ENCODE results near the gene PCDHGA9.
"Not testable (repeated sequence)": the region's sequence is repeated elsewhere in the genome, so short reads cannot be mapped to it uniquely, and the experiment has no call there.

The PCDHGA9 gene

DNA sequence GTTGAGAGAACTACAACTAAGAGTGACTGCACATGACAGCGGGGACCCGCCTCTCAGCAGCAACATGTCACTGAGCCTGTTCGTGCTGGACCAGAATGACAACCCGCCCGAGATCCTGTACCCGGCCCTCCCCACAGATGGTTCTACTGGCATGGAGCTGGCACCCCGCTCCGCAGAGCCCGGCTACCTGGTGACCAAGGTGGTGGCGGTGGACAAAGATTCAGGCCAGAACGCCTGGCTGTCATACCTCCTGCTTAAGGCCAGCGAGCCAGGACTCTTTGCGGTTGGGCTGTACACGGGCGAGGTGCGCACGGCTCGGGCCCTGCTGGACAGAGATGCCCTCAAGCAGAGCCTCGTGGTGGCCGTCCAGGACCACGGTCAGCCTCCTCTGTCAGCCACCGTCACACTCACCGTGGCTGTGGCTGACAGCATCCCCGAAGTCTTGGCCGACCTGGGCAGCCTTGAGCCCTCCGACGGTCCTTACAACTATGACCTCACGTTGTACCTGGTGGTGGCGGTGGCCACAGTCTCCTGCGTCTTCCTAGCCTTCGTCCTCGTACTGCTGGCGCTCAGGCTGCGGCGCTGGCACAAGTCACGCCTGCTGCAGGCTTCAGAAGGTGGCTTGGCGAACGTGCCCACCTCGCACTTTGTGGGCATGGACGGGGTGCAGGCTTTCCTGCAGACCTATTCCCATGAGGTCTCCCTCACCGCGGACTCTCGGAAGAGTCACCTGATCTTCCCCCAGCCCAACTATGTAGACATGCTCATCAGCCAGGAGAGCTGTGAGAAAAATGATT, 17.9 kb upstream of the PCDHGA9 start:
- H3K4me3 ChIP-seq (ENCODE audit: low read length) = no peak overlapping the region
- peaks cover 59% of the 10 kb centered on the region for H3K9me3 ChIP-seq (ENCODE audit: insufficient read depth, low read depth, low read length)
- no peaks in the 10 kb centered on the region for H3K4me1 ChIP-seq (ENCODE audit: insufficient read depth, low read length)
- H3K27me3 ChIP-seq (ENCODE audit: insufficient read depth, low read length) = no peaks in the 10 kb centered on the region
- H3K27ac ChIP-seq (ENCODE audit: low read depth, low read length) = no peak overlapping the region
- peaks cover 9% of the 10 kb centered on the region; the same call in 1 of the 2 replicates for H3K36me3 ChIP-seq (ENCODE audit: insufficient read depth, low read length)
- 96% methylated on average over 43 of the region's 43 CpGs for WGBS
- no peak overlapping the region for H3K9ac ChIP-seq (ENCODE audit: low read depth, low read length)

DNA sequence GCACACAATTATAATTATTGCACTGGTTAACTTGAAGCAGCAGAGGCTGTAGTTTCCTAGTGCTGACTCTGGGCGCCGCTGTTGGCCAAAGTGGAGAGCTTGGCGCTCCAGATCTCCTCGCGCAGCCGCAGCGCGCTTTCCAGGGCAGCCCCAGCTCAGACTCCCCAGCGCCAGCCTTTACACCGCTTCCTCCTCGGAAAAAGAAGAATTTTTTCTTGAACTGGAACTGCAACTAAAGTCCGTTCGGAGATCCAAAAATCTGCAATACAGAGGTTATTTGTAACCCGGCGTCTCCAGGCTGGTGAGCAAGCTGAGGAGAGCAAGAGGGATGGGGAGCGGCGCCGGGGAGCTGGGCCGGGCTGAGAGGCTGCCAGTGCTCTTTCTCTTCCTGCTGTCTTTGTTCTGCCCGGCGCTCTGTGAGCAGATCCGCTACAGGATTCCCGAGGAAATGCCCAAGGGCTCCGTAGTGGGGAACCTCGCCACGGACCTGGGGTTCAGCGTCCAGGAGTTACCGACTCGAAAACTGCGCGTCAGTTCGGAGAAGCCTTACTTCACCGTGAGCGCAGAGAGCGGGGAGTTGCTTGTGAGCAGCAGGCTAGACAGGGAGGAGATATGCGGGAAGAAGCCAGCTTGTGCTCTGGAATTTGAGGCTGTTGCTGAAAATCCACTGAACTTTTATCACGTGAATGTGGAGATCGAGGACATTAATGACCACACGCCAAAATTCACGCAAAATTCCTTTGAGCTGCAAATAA, 14.8 kb upstream of the PCDHGA9 start, which contains the start of gene PCDHGB4:
Gene PCDHGB4, plus strand, starts transcription at position 142 of the 755 bp plus-strand sequence. Its CDS starts 187 bp downstream, at position 329.
- 79% methylated on average over 18 of the region's 40 CpGs for WGBS
- not testable (repeated sequence) for H3K9ac ChIP-seq (ENCODE audit: low read depth, low read length); H3K4me1 ChIP-seq (ENCODE audit: insufficient read depth, low read length); H3K27me3 ChIP-seq (ENCODE audit: insufficient read depth, low read length); H3K27ac ChIP-seq (ENCODE audit: low read depth, low read length)
- peaks cover 19% of the 10 kb centered on the region; the same call in 1 of the 2 replicates for H3K36me3 ChIP-seq (ENCODE audit: insufficient read depth, low read length)
- peaks cover 77% of the 10 kb centered on the region for H3K9me3 ChIP-seq (ENCODE audit: insufficient read depth, low read depth, low read length)
- peak within 1 kb of the TSS; percentile 59 for H3K4me3 ChIP-seq (ENCODE audit: low read length)

DNA sequence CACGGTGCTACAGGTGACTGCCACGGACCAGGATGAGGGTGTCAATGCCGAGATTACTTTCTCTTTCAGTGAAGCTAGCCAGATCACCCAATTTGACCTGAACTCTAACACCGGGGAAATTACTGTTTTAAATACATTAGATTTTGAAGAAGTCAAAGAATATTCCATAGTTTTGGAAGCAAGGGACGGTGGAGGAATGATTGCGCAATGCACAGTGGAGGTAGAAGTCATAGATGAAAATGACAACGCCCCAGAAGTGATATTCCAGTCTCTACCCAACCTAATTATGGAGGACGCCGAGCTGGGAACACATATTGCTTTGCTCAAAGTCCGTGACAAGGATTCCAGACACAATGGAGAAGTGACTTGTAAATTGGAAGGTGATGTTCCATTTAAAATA, 13.9 kb upstream of the PCDHGA9 start:
- Histone ChIP-seq H3K9me3 (ENCODE audit: insufficient read depth, low read depth, low read length) (peaks cover 77% of the 10 kb centered on the region), H3K4me1 (ENCODE audit: insufficient read depth, low read length) (no peaks in the 10 kb centered on the region), H3K9ac (ENCODE audit: low read depth, low read length) (no peak overlapping the region), H3K4me3 (ENCODE audit: low read length) (peak overlapping the region; percentile 12; the same call in 1 of the 2 replicates), H3K36me3 (ENCODE audit: insufficient read depth, low read length) (peaks cover 28% of the 10 kb centered on the region; the same call in 1 of the 2 replicates), H3K27me3 (ENCODE audit: insufficient read depth, low read length) (no peaks in the 10 kb centered on the region), H3K27ac (ENCODE audit: low read depth, low read length) (no peak overlapping the region)
- 94% methylated on average over 10 of the region's 10 CpGs for WGBS

DNA sequence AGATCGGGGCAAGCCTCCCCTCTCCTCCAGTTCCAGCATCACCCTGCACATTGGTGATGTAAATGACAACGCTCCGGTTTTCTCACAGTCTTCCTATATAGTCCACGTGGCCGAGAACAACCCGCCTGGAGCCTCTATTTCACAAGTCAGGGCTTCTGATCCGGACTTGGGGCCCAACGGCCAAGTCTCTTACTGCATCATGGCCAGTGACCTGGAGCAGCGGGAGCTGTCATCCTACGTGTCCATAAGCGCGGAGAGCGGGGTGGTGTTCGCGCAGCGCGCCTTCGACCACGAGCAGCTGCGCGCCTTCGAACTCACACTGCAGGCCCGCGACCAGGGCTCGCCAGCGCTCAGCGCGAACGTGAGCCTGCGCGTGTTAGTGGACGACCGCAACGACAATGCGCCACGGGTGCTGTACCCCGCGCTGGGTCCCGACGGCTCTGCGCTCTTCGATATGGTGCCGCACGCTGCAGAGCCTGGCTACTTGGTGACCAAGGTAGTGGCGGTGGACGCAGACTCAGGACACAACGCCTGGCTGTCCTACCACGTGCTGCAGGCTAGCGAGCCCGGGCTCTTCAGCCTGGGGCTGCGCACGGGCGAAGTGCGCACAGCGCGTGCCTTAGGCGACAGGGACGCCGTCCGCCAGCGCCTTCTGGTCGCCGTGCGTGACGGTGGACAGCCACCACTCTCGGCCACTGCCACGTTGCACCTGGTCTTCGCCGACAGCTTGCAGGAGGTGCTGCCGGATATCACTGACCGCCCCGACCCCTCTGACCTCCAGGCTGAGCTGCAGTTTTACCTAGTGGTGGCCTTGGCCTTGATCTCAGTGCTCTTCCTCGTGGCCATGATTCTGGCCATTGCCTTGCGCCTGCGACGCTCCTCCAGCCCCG, 13.2 kb upstream of the PCDHGA9 start:
- no peaks in the 10 kb centered on the region for H3K27me3 ChIP-seq (ENCODE audit: insufficient read depth, low read length)
- no peak overlapping the region for H3K9ac ChIP-seq (ENCODE audit: low read depth, low read length)
- no peaks in the 10 kb centered on the region for H3K4me1 ChIP-seq (ENCODE audit: insufficient read depth, low read length)
- H3K36me3 ChIP-seq (ENCODE audit: insufficient read depth, low read length) = peaks cover 28% of the 10 kb centered on the region; the same call in 1 of the 2 replicates
- peaks cover 78% of the 10 kb centered on the region for H3K9me3 ChIP-seq (ENCODE audit: insufficient read depth, low read depth, low read length)
- no peak overlapping the region for H3K27ac ChIP-seq (ENCODE audit: low read depth, low read length)
- 97% methylated on average over 77 of the region's 77 CpGs for WGBS
- peak overlapping the region; percentile 12; the same call in 1 of the 2 replicates for H3K4me3 ChIP-seq (ENCODE audit: low read length)

DNA sequence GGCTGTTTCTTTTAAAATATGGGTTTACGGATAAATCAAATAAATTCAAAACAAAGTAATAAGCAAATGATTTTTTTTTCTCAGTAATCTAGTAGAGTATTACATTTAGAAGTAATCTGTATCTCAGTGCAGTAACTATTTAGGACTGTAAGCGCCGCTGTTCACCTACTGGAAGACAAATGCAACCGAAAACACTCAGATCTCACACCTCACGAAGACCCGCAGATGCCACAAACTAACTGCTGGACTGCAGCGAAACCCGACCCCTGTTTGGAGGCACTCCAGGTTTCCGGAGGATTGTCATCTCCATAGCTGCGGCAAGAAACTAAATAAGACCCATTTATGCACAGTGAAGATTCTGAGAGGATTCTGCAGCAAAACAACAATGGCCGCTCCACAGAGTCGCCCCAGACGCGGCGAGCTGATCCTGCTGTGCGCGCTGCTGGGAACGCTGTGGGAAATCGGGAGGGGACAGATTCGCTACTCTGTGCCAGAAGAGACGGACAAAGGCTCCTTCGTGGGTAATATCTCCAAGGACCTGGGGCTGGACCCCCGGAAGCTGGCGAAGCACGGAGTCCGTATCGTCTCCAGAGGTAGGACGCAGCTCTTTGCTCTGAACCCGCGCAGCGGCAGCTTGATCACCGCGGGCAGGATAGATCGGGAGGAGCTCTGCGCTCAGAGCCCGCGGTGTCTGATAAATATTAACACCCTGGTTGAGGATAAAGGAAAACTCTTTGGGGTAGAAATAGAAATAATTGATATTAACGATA, 10.0 kb upstream of the PCDHGA9 start, which contains the start of gene PCDHGA8:
Gene PCDHGA8, plus strand, starts transcription at position 205 of the 770 bp plus-strand sequence. Its CDS starts 181 bp downstream, at position 386.
- H3K4me3 ChIP-seq (ENCODE audit: low read length) = no peak within 1 kb of the TSS
- WGBS = 96% methylated on average over 37 of the region's 38 CpGs
- H3K36me3 ChIP-seq (ENCODE audit: insufficient read depth, low read length) = peaks cover 28% of the 10 kb centered on the region; the same call in 1 of the 2 replicates
- H3K9ac ChIP-seq (ENCODE audit: low read depth, low read length) = no peak within 1 kb of the TSS
- no peak within 1 kb of the TSS for H3K27ac ChIP-seq (ENCODE audit: low read depth, low read length)
- no peaks in the 10 kb centered on the region for H3K4me1 ChIP-seq (ENCODE audit: insufficient read depth, low read length)
- H3K27me3 ChIP-seq (ENCODE audit: insufficient read depth, low read length) = no peaks in the 10 kb centered on the region
- peaks cover 85% of the 10 kb centered on the region for H3K9me3 ChIP-seq (ENCODE audit: insufficient read depth, low read depth, low read length)

DNA sequence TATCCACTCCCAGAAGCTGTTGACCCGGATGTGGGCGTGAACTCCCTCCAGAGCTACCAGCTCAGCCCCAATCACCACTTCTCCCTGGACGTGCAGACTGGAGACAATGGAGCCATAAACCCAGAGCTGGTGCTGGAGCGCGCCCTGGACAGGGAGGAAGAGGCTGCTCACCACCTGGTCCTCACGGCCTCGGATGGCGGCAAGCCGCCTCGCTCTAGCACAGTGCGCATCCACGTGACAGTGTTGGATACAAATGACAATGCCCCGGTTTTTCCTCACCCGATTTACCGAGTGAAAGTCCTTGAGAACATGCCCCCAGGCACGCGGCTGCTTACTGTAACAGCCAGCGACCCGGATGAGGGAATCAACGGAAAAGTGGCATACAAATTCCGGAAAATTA, 9.3 kb upstream of the PCDHGA9 start:
- H3K9me3 ChIP-seq (ENCODE audit: insufficient read depth, low read depth, low read length) = peaks cover 85% of the 10 kb centered on the region
- no peaks in the 10 kb centered on the region for H3K4me1 ChIP-seq (ENCODE audit: insufficient read depth, low read length)
- H3K27me3 ChIP-seq (ENCODE audit: insufficient read depth, low read length) = no peaks in the 10 kb centered on the region
- H3K27ac ChIP-seq (ENCODE audit: low read depth, low read length) = no peak overlapping the region
- no peak overlapping the region for H3K4me3 ChIP-seq (ENCODE audit: low read length)
- WGBS = 94% methylated on average over 21 of the region's 21 CpGs
- H3K36me3 ChIP-seq (ENCODE audit: insufficient read depth, low read length) = peaks cover 28% of the 10 kb centered on the region; the same call in 1 of the 2 replicates
- no peak overlapping the region for H3K9ac ChIP-seq (ENCODE audit: low read depth, low read length)

DNA sequence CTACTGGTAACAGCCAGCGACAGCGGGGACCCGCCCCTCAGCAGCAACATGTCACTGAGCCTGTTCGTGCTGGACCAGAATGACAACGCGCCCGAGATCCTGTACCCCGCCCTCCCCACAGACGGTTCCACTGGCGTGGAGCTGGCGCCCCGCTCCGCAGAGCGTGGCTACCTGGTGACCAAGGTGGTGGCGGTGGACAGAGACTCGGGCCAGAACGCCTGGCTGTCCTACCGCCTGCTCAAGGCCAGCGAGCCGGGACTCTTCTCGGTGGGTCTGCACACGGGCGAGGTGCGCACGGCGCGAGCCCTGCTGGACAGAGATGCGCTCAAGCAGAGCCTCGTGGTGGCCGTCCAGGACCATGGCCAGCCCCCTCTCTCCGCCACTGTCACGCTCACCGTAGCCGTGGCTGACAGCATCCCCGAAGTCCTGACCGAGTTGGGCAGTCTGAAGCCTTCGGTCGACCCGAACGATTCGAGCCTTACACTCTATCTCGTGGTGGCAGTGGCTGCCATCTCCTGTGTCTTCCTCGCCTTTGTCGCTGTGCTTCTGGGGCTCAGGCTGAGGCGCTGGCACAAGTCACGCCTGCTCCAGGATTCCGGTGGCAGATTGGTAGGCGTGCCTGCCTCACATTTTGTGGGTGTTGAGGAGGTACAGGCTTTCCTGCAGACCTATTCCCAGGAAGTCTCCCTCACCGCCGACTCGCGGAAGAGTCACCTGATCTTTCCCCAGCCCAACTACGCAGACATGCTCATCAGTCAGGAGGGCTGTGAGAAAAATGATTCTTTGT, 8.0 kb upstream of the PCDHGA9 start:
- not testable (repeated sequence) for H3K4me3 ChIP-seq (ENCODE audit: low read length); H3K27me3 ChIP-seq (ENCODE audit: insufficient read depth, low read length); H3K27ac ChIP-seq (ENCODE audit: low read depth, low read length); H3K4me1 ChIP-seq (ENCODE audit: insufficient read depth, low read length); H3K9ac ChIP-seq (ENCODE audit: low read depth, low read length)
- H3K9me3 ChIP-seq (ENCODE audit: insufficient read depth, low read depth, low read length) = peaks cover 84% of the 10 kb centered on the region
- peaks cover 22% of the 10 kb centered on the region; the same call in 1 of the 2 replicates for H3K36me3 ChIP-seq (ENCODE audit: insufficient read depth, low read length)
- WGBS = 95% methylated on average over 41 of the region's 53 CpGs

DNA sequence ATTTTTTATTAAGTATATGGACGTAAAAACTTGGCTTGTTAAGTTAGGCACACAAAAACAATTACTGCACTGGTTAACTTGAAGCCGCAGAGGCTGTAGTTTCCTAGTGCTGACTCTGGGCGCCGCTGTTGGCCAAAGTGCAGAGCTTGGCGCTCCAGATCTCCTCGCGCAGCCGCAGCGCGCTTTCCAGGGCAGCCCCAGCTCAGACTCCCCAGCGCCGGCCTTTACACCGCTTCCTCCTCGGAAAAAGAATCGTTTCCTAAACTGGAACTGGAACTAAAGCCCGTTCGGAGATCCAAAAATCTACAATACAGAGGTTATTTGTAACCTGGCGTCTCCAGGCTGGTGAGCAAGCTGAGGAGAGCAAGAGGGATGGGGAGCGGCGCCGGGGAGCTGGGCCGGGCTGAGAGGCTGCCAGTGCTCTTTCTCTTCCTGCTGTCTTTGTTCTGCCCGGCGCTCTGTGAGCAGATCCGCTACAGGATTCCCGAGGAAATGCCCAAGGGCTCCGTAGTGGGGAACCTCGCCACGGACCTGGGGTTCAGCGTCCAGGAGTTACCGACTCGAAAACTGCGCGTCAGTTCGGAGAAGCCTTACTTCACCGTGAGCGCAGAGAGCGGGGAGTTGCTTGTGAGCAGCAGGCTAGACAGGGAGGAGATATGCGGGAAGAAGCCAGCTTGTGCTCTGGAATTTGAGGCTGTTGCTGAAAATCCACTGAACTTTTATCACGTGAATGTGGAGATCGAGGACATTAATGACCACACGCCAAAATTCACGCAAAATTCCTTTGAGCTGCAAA, 4.6 kb upstream of the PCDHGA9 start, which contains the start of gene PCDHGB5:
Gene PCDHGB5, plus strand, starts transcription at position 192 of the 796 bp plus-strand sequence. Its CDS starts 181 bp downstream, at position 373.
- H3K9ac ChIP-seq (ENCODE audit: low read depth, low read length) = peak within 1 kb of the TSS; percentile 40; the same call in 1 of the 2 replicates
- not testable (repeated sequence) for H3K4me1 ChIP-seq (ENCODE audit: insufficient read depth, low read length); H3K27ac ChIP-seq (ENCODE audit: low read depth, low read length); H3K27me3 ChIP-seq (ENCODE audit: insufficient read depth, low read length); H3K36me3 ChIP-seq (ENCODE audit: insufficient read depth, low read length)
- H3K9me3 ChIP-seq (ENCODE audit: insufficient read depth, low read depth, low read length) = peaks cover 65% of the 10 kb centered on the region
- 74% methylated on average over 21 of the region's 43 CpGs for WGBS
- H3K4me3 ChIP-seq (ENCODE audit: low read length) = peak within 1 kb of the TSS; percentile 41

DNA sequence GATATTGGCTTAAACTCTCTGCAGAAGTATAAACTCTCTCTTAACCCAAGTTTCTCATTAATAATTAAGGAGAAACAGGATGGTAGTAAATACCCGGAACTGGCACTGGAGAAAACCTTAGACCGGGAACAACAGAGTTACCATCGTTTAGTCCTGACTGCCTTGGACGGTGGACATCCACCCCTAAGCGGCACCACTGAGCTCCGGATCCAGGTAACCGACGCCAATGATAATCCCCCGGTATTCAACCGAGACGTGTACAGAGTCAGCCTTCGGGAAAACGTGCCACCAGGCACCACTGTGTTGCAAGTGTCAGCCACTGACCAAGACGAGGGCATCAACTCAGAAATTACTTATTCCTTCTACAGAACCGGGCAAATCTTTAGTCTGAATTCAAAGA, 4.0 kb upstream of the PCDHGA9 start:
- Histone ChIP-seq H3K36me3 (ENCODE audit: insufficient read depth, low read length) (peaks cover 1% of the 10 kb centered on the region; the same call in 1 of the 2 replicates), H3K4me3 (ENCODE audit: low read length) (no peak overlapping the region), H3K4me1 (ENCODE audit: insufficient read depth, low read length) (no peaks in the 10 kb centered on the region), H3K9ac (ENCODE audit: low read depth, low read length) (no peak overlapping the region), H3K9me3 (ENCODE audit: insufficient read depth, low read depth, low read length) (peaks cover 62% of the 10 kb centered on the region), H3K27me3 (ENCODE audit: insufficient read depth, low read length) (no peaks in the 10 kb centered on the region), H3K27ac (ENCODE audit: low read depth, low read length) (no peak overlapping the region)
- WGBS = 94% methylated on average over 15 of the region's 15 CpGs
